NCI-H446 treated with DMSO at 0.1 percent for 48 hours (cell line): ENCODE measurements around the gene TNNI3K.
"Not testable (repeated sequence)": the region's sequence is repeated elsewhere in the genome, so short reads cannot be mapped to it uniquely, and the experiment has no call there.

ENCODE experiments used
- DNase-seq: peaks from one replicate; lab custom pipeline; 2025; lab: John Stamatoyannopoulos, UW

TNNI3K gene, protein sequence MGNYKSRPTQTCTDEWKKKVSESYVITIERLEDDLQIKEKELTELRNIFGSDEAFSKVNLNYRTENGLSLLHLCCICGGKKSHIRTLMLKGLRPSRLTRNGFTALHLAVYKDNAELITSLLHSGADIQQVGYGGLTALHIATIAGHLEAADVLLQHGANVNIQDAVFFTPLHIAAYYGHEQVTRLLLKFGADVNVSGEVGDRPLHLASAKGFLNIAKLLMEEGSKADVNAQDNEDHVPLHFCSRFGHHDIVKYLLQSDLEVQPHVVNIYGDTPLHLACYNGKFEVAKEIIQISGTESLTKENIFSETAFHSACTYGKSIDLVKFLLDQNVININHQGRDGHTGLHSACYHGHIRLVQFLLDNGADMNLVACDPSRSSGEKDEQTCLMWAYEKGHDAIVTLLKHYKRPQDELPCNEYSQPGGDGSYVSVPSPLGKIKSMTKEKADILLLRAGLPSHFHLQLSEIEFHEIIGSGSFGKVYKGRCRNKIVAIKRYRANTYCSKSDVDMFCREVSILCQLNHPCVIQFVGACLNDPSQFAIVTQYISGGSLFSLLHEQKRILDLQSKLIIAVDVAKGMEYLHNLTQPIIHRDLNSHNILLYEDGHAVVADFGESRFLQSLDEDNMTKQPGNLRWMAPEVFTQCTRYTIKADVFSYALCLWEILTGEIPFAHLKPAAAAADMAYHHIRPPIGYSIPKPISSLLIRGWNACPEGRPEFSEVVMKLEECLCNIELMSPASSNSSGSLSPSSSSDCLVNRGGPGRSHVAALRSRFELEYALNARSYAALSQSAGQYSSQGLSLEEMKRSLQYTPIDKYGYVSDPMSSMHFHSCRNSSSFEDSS

DNA sequence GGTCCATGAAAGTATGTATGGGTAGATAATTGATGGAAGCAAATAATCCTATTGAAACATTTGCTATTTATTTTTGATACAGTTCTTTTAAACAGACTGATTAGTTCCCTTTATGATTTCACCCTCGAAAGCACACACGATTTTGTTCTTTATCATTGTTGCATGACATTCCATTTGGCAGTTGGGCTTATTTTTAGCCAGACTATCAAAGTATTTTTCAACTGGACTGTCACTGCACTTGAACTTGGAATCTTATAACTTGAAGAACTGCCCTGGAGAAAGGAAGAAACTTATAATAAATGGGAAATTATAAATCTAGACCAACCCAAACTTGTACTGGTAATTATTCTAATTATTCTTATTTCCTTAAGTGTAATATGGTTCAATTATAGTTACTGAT is at the start of gene TNNI3K:
Gene TNNI3K, plus strand, starts transcription at position 235 of the 400 bp plus-strand sequence. Its CDS starts 65 bp downstream, at position 300.
- no peak for DNase-seq

DNA sequence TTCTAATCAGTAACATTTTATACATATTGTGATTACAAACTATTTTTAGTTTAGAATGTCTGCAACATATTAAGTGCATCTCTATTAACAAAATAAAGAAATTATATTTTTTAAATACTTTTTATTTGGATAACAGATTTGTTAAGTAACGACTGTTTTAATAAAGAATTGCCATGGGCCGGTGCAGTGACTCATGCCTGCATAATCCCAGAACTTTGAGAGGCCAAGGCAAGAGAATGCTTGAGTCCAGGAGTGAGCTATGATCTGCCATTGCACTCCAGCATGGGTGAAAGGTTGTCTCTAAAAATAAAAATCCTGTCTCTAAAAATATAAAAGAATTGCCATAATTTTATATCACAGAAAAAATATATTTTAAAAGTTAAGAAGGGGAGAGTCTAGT is 41.3 kb upstream of the TNNI3K start:
- DNase-seq, result no peak

DNA sequence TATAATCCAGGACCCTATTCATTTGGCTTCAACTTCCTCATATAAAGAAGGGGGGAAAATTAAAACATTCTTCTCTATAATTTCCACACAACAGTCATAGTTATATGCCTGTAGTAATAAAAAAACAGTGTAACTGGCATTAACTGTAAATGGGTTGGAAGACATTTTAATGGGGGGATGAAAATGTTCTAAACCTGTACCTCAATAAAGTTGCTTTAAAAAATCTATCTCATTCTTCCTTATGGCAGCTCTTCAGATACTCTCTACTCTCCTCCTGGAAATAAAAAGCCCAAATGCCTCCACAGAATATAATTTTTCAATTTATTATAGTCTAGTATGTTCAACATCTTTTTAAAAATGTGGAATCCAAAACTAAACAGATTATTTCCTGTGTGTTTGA is 39.8 kb upstream of the TNNI3K start:
- DNase-seq, result no peak

DNA sequence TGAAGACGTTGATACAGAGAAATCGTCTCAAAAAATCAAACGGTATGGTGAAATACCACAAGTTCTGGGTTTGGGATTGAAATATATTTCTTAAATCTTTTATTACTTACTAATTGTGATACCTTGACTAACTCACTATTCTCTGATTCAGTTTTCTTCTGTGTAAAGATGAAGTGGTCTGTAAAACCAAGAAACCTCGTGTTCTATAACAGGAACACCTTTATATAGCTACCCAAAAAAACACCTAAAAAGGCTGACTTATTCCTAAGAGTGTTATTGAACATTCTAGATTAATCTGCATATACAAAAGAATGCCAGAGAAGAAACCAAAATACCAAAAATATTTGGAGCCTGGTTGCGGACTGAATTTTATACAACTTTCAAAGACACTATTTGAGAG is 37.9 kb upstream of the TNNI3K start:
- no peak for DNase-seq

DNA sequence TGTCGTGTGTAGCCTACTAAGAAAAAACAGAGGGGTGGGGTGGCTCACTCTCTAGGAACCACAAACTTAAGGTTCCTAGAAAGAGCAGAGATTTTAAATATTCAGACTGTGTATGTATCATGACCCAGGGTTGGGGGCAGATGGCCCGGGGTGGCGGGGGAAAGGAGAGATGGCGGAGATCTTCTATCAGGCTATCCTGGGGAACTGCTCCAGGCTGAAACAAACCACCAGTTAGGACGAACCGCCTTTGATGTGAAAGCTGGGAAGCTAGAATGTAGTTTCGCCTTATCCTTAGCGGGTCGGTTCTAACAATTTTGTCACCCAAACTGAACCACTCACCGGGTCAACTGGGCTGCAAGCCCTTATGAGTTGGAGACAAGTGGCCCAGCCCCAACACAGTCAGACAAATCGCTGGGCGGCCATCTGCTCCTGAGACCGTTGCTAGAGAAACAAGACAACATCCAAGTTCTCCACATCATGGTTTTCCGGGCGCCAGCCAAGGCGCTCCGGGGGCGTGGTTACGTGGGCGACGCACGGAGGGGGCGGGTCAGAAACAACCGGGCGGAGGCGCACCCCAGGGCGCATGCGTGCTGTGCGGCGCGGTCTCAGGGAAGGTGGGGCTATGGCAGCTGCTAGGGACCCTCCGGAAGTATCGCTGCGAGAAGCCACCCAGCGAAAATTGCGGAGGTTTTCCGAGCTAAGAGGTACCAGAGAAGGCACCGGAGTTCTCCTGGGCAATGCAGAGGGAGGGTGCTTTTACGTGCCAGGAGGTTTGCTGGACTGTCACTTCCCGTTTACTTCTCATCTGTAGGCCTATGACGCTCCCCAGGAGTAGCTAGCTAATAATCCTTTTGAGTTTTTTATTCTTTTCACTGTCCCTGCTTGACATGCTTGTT is 37.3 kb upstream of the TNNI3K start, which contains the start of the genes FPGT and LRRIQ3:
Gene FPGT, plus strand, starts transcription at position 586 of the 896 bp plus-strand sequence. Its CDS starts 37 bp downstream, at position 623.
Gene LRRIQ3, minus strand, starts transcription at position 520 of the 896 bp plus-strand sequence. CDS start 14,492 bp downstream, outside the sequence.
- peak; percentile 95 for DNase-seq

DNA sequence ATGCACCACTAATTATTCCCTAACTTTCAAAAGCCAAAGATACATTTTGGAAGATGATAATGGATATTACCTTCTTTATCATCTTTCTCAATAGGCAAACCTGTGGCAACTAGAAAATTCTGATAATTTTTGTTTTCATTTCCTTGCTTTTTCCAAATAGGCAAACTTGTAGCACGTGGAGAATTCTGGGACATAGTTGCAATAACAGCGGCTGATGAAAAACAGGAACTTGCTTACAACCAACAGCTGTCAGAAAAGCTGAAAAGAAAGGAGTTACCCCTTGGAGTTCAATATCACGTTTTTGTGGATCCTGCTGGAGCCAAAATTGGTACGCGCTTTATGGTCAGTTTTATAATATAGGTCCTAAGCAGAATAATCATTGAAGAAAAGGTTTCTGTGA is 35.7 kb upstream of the TNNI3K start:
- no peak for DNase-seq

DNA sequence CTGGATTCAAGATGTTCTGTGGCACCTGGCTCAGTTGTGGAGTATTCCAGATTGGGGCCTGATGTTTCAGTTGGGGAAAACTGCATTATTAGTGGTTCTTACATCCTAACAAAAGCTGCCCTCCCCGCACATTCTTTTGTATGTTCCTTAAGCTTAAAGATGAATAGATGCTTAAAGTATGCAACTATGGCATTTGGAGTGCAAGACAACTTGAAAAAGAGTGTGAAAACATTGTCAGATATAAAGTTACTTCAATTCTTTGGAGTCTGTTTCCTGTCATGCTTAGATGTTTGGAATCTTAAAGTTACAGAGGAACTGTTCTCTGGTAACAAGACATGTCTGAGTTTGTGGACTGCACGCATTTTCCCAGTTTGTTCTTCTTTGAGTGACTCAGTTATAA is 29.9 kb upstream of the TNNI3K start:
- DNase-seq, result no peak

DNA sequence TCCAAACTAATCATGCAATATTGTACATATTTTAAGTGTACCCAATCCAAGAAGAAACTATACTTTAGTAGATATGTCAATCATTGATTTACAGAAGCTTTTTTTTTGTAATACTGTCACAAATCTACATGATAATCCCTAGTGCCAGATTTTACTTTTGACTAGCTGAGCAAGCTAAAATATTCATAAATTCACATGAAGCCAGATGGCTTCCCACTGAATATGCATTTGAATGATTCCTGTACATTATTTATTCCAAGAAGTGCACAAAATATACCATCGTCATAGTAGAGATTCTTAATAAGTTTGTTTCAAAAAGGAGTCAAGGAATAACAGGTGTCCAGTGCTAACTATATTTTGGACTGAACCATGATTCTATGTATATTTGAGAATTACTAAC is 20.0 kb upstream of the TNNI3K start:
- DNase-seq, result no peak

DNA sequence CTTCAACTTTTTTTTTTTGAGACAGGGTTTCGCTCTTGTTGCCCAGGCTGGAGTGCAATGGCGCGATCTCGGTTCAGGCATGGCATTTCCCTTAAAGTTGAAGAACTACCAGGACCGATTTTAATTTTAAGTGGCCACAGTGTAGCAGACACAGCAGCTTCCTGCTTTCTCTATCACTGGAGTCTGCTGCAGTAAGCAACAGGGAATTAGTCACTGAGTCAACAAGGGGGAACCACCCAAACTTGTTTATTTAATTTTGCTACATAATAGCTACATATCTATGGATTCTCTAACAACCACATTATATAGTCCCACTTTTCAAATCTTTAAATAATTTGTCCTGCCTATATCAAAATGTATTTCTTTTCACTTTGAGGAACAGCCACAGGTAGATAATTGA is 12.5 kb upstream of the TNNI3K start:
- DNase-seq, result no peak

DNA sequence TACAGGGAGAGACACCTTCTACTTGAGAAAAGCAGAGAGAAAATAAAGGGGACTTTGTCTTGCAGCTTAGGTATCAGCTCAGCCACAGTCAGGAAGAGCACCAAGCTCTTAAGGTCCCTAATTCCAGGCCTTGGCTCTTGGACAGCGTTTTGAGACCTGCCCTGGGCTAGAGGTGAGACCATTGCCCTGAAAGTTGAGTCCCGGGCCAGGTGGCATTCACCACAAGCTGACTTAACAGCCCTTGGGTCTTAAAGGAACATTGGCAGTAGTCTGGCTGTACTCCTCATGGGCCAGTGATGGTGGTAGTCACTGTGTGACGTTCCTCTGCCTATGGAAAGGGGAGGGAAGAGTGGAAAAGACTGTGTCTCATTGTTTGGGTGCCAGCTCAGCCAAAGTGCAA is 11.7 kb upstream of the TNNI3K start:
- DNase-seq, result no peak

DNA sequence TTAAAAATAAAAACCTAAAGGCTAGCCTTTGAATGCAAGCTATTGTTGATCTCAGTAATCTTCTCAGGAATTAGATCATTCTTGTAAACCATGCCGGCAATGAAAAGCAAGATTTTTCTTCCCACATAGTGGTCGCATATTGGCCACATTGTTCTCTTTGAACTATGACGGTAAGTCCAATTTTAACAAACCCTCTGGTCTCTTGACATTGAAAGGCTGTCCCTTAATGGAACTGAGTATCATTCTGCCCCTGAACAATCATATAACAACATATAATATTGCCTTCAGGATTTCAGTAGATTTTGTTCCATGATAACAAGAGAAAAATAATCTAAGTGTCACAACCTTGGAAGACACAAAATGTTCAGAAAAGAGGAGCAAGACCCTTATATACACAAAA is 1.3 kb downstream of the TNNI3K start:
- no peak for DNase-seq

DNA sequence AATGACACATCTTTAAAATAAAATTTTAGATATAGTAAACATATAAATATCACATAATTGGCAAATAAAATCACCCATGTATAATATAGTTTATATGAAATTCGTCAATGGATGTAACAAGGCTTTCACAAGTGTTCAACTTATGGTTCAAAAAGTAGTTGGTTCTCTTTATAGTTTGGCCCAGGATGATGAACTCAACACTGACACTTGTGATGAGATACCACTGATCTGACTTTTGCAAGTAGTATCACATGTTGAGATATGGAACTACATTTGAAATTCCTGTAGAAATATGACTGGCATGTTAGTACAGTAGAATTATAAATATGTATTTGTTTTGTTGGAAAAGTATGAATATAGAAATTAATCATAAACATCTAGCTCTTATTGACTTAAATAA is 1.8 kb downstream of the TNNI3K start:
- no peak for DNase-seq

DNA sequence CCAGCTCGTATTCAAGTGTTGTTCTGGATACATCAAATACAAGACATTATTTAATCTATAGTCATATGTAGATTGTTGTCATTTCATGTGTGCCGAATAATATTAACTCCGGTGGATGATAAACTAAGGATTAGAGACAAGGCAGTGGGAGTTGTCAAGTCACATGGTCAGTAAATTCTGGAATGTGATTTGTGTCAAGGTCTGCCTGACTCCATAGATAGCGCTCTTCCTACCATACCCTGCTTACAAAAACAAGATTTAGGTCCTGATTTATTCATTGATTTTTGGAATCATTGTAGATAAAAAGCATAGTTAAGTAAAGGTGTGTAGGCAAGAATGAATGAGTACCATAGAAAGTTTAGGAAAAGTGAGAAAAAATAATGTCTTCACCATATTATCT is 2.6 kb downstream of the TNNI3K start:
- no peak for DNase-seq

DNA sequence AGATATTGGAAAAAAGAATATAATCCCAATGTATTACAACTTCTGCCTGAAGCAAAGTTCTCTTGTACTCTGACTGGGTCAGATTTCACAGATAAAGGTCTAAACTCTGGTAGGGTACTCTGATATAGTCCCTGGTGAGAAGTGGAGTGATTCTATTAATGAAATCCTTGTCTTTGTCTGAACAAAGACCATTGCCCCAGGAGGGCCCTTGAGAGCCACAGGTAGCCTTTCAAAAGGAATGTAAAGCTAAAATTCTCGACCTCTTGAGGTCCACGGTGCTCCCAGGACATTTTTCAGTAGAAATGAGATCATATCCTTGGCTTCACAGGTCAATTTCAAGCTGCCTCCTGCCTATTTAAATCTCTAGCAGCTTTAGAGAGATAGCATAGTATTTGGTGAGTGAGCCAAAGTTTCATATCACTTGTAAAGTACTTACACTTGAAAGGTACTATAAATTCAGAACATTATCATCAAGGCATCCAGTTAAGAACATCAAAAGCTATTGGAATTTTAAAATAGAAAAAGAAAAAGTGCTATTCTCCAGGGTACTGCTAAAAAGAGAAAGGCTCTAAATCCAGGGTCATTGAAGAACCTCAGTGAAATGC is 10.1 kb downstream of the TNNI3K start:
- DNase-seq, result no peak

DNA sequence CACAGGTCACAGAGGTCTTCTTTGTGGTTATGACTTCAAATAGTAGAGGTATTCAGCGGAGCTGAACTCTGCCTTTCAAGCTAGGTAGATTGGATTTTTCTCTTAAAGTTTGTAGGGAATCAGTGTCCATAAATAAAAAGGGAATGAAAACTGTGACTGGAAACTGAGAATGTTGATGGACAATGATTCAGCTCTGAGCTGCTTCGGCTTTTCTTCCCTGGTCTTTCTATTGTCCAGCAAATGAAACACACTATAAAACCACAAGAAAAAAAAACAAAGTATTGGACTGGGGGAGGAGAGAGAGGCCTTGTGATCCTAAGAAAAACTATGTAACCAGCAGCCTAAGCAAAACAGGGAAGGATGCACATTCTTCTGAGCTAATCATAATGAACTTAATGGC is 11.1 kb downstream of the TNNI3K start:
- DNase-seq, result no peak

DNA sequence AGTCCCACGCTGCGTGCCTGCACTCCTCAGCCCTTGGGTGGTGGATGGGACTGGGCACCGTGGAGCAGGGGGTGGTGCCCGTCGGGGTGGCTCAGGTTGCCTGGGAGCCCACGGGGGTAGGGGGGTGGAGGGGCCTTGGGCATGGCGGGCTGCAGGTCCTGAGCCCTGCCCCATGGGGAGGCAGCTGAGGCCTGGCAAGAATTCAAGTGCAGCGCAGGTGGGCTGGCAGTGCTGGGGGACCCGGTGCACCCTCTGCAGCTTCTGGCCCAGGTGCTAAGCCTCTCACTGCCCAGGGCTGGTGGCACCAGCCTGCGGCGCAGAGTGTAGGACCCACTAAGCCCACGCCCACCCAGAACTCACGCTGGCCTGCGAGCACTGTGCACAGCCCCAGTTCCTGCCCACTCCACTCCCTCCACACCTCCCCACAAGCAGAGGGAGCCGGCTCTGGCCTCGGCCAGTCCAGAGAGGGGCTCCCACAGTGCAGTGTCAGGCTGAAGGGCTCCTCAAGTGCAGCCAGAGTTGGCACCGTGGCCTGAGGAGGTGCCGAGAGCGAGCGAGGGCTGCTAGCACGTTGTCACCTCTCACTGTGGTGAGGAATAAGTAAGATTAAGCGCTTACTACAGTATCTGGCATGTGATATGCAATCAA is 12.8 kb downstream of the TNNI3K start:
- no peak for DNase-seq

DNA sequence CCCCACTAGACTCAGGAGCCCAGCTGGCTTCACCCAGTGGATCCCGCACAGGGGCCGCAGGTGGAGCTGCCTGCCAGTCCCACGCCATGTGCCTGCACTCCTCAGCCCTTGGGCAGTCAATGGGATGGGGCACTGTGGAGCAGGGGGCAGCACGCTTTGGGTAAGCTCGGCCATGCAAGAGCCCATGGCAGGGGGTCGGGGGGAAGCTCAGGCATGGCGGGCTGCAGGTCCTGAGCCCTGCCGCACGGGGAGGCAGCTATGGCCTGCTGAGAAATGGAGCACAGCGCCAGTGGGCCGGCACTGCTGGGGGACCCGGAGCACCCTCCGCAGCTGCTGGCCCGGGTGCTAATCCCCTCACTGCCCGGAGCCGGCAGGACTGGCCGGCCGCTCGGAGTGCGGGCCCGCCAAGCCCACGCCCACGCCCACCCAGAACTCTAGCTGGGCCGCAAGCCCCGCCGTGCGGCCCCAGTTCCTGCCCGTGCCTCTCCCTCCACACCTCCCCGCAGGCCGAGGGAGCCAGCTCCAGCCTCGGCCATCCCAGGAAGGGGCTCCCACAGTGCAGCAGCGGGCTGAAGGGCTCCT is 18.1 kb downstream of the TNNI3K start:
- not testable (repeated sequence) for DNase-seq

DNA sequence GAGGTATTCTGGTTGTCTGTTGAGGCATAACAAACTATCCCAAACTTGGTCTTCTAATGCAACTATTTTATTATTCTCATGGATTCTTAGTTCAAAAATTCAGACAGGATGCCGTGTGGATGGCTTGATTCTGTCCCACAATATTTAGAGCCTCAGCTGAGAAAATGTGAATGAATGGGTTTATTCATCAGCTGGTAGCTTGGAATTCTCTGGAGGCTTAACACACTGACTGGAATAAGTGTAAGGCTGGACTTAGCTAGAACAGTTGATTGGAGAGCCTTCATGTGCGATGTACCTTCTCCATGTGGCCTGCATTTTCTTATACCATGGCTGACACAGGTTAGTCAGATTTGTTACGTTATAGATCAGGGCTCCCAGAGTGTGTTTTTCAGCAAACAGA is 30.8 kb downstream of the TNNI3K start:
- no peak for DNase-seq

DNA sequence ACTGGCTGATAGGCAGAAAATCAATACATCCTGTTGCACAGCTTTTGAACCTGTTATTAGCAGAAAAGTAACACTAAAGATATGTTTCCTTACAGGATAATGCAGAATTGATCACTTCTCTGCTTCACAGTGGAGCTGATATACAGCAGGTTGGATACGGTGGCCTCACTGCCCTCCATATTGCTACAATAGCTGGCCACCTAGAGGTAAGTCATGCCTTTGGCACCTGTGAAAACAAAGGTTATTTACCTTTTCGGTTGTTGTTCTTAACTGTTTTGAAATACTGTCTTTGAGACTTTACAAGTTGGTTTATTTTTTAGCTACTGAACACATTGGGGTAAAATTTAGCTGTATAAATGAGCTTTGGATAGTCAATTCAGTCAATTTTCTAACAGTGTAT is 36.3 kb downstream of the TNNI3K start:
- no peak for DNase-seq

DNA sequence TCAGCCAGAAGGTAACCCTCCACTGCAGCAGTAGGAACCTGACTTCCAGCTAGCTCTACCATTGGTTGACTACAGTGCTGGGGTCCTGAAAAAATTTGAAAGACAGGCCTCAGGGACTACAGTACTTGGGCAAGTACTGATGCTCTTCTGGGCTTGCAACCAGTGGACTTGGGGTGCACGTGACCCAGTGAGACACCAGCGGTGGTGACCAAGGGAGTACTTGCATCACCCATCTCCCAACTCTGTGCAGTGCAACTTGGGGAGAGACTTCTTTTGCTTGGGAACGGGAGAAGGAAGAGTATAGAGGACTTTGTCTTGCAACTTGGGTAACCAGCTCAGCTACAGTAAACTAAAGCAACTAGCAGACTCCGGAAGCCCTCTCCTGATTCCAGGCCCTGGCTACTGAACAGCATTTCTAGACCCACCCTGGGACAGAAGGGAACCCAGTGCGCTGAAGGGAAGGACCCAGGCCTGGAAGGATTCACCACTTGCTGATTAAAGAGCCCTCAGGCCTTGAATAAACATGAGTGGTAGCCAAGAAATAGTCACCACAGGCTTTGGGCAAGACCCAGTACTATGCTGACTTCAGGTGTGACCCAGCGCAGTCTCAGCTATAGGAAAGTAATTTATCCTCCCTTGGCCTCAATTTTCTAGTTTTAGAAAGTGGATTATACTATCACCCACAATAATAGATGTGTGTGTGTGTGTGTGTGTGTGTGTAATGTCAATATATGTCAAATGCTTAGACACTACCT is 45.6 kb downstream of the TNNI3K start:
- DNase-seq, result no peak
